Neural cell (in vitro differentiated cells): Measurements from ENCODE around the gene NR5A1.

Experiments used
- EP300 ChIP-seq: fragments of 450-650 bp; conservative IDR thresholded peaks from 2 replicates; pipeline ENCODE4 v1.6.1; 2014; ENCODE audit warnings: antibody characterized with exemption, mild to moderate bottlenecking, moderate library complexity; ENCODE audit not compliant: poor library complexity, severe bottlenecking
- EZH2 ChIP-seq: fragments of 200-600, 300-800 bp; shearing (Covaris generic), sonication (generic); IDR thresholded peaks from 2 replicates; pipeline ENCODE4 v1.6.1; 2014; ENCODE audit warnings: antibody characterized with exemption, low read length, borderline replicate concordance, mild to moderate bottlenecking; ENCODE audit not compliant: insufficient read depth, poor library complexity, severe bottlenecking
- POLR2AphosphoS5 ChIP-seq: IDR thresholded peaks from 2 replicates; pipeline ENCODE4 v1.6.1; 2012
- TF ChIP-seq, protein P1 (sequence below): fragments of 450-650 bp; IDR thresholded peaks from 2 replicates; pipeline ENCODE4 v1.5.1; 2014; ENCODE audit warnings: antibody characterized with exemption, mild to moderate bottlenecking, moderate library complexity; ENCODE audit not compliant: poor library complexity, severe bottlenecking
- TF ChIP-seq, protein P2 (sequence below): IDR thresholded peaks from 2 replicates; pipeline ENCODE4 v1.6.1; 2012; ENCODE audit warnings: borderline replicate concordance

DNA sequence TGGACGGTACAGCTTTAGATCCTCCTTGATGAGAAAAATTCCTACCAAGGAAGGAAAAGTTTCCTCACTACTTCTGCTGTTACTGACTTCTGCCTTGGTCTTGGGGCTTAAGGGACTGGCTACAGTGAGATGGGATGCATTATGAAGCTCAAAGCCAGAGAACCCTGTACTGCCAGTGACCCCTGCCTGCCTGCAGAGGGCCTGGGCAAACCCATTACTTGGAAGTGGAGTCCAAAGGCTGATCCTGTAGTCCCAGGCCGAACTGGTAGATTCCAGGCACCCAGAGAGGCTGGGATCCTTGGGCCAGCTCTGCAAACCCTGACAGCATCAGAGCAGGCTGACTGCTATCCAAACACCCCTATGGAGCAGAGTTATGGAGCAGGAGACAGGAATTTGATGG lies 25.7 kb upstream of the NR5A1 start:
- TF ChIP-seq, protein P1, sequence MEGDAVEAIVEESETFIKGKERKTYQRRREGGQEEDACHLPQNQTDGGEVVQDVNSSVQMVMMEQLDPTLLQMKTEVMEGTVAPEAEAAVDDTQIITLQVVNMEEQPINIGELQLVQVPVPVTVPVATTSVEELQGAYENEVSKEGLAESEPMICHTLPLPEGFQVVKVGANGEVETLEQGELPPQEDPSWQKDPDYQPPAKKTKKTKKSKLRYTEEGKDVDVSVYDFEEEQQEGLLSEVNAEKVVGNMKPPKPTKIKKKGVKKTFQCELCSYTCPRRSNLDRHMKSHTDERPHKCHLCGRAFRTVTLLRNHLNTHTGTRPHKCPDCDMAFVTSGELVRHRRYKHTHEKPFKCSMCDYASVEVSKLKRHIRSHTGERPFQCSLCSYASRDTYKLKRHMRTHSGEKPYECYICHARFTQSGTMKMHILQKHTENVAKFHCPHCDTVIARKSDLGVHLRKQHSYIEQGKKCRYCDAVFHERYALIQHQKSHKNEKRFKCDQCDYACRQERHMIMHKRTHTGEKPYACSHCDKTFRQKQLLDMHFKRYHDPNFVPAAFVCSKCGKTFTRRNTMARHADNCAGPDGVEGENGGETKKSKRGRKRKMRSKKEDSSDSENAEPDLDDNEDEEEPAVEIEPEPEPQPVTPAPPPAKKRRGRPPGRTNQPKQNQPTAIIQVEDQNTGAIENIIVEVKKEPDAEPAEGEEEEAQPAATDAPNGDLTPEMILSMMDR: no peak
- no peak for TF ChIP-seq EZH2
- no peak for TF ChIP-seq EP300
- TF ChIP-seq, protein P2, sequence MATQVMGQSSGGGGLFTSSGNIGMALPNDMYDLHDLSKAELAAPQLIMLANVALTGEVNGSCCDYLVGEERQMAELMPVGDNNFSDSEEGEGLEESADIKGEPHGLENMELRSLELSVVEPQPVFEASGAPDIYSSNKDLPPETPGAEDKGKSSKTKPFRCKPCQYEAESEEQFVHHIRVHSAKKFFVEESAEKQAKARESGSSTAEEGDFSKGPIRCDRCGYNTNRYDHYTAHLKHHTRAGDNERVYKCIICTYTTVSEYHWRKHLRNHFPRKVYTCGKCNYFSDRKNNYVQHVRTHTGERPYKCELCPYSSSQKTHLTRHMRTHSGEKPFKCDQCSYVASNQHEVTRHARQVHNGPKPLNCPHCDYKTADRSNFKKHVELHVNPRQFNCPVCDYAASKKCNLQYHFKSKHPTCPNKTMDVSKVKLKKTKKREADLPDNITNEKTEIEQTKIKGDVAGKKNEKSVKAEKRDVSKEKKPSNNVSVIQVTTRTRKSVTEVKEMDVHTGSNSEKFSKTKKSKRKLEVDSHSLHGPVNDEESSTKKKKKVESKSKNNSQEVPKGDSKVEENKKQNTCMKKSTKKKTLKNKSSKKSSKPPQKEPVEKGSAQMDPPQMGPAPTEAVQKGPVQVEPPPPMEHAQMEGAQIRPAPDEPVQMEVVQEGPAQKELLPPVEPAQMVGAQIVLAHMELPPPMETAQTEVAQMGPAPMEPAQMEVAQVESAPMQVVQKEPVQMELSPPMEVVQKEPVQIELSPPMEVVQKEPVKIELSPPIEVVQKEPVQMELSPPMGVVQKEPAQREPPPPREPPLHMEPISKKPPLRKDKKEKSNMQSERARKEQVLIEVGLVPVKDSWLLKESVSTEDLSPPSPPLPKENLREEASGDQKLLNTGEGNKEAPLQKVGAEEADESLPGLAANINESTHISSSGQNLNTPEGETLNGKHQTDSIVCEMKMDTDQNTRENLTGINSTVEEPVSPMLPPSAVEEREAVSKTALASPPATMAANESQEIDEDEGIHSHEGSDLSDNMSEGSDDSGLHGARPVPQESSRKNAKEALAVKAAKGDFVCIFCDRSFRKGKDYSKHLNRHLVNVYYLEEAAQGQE: no peak
- TF ChIP-seq POLR2AphosphoS5: no peak
